SH-SY5Y (cell line): ENCODE measurements around the gene KLF13.

Experiments used
- GATA2 ChIP-seq: IDR thresholded peaks from 2 replicates; pipeline ENCODE4 v1.6.1; 2011; ENCODE audit warnings: mild to moderate bottlenecking, low read depth, low read length
- GATA3 ChIP-seq: IDR thresholded peaks from 2 replicates; pipeline ENCODE4 v1.6.1; 2011; ENCODE audit warnings: low read depth, mild to moderate bottlenecking, low read length, moderate library complexity

The KLF13 gene

DNA sequence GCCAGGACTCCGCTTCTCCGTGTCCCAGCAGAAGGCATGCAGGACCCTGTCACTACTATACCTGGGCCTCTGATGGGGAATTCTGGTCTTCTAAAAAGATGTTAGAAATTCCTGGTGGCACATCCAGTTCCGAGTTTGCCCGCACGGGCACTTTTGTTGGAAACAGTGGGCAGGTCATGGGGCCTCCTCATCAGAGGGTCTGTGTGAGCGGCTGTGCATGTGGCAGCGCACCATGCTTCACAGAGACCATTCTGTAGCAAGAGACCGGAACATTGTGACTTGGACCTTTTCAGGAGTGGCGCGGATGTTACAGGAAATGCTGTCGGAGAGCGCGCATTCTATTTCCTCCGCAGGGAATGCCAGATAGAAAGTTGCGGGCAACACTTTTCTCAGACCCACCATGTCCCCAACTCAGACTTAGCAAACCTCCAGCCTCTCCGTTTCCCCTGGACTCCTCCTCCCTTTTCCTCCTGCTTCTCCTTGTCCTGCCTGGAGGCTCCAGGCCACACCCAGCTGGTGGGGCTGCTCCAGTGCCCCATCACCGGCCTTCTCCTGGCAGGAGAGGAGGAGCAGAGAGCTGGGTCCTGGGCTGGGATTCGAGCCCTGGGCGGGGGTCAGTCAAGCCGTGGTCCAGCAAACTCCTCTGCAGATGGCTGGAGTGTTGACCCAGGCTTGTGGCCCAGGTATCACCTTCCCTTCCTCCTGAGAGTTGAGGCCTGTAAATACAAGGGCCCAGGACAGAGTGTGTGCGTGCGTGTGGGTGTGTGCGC, 46.6 kb downstream of the KLF13 start:
- TF ChIP-seq GATA3 = no peak

DNA sequence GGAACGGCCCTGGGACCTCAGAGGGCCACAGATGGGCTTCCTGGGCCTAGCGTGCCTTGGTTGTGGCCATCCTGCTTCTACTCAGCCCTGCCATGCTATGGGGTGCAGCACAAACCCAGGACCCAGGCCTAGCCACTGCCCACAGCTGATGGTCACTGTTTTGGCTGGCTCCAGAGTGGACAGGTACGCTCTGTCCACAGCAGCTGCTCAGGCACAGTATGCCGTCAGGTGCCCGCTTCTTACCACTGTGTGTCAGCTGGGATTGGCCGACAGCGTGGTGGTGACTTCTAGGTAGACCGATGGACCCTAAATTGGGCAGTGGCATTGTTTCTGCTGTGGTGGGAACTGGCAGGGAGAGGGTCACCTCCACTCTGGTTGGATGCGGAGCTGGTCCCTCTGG, 47.3 kb downstream of the KLF13 start:
- TF ChIP-seq GATA3 (no peak), GATA2 (no peak)

DNA sequence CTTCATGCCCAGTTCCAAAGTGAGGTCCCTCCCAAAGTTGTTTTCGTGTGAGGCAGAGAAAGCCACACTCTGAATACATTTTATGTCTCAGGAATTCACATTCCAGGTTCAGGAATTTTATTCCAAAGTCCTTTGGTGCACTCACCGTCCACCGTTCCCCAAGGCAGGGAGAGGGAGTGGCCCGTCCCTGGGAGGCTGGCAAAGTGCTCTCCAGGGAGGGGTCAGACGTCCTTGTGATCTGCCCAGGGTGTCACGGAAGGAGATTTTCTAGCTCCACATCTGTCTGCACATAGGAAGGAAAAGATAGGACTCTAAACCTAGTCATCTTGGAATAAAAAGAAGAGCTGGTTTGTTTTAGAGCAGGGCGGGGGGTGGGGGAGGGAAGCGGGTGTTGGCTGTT, 47.9 kb downstream of the KLF13 start:
- TF ChIP-seq GATA3 = no peak
- TF ChIP-seq GATA2 = no peak

DNA sequence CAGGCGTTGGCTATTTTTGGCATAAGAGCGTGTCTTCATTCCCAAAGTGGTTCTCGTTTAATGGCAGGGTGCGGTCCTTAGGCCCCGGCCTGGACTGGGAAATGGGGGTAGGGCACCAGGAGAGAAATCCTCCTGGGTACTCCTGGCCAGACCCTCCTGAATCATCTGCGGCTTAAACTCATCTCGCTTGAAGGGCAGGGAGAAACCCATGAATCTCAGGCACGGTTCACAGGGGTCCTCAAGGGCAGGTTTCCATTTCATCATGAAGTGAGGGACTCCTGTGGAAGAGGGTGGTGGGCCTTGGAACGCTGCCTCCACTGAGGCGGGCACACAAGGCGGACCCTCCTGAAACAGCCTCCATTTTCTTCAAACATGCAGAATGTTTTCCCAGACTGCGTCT, 48.4 kb downstream of the KLF13 start:
- TF ChIP-seq GATA2 = no peak
- TF ChIP-seq GATA3 = no peak

DNA sequence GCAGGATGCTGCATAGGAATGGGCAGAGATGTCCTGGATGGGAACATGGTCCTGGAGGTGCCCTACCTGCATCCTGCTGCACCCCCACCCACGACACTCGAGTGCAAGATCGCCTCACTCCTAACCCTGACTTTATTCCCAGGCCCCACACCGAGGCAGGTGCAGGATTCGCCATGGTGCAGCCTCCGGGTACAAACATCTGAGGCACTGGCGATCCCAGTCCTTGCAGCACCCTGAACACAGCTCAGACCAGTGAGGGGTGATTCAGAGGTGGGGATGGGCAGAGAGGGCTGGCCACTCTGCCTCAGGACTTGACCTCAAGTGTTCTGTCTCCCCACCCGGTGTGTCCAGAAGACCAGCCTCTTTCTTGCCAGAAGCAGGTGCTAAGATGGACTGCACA, 49.1 kb downstream of the KLF13 start:
- TF ChIP-seq GATA2 = no peak
- TF ChIP-seq GATA3 = no peak

DNA sequence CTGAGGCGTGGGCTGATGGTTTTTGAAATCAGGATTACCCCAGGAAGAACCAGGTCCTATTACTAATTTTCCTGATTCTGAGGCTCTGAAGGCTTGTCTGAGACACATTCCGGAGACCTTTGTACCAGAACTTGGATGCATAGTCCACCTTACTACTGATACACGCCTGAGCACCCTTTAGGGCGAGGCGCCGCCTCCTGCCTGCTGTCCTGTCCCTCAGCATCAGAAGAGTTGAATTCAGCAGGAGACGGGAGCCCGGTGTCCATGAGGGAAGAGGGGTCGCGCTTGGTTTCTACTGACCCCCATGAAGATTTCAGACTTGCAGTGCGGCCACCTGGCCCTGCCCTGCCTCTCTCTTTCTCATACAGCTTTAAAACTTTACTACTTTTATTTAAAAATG, 49.9 kb downstream of the KLF13 start:
- TF ChIP-seq GATA2 = no peak
- TF ChIP-seq GATA3 = no peak

DNA sequence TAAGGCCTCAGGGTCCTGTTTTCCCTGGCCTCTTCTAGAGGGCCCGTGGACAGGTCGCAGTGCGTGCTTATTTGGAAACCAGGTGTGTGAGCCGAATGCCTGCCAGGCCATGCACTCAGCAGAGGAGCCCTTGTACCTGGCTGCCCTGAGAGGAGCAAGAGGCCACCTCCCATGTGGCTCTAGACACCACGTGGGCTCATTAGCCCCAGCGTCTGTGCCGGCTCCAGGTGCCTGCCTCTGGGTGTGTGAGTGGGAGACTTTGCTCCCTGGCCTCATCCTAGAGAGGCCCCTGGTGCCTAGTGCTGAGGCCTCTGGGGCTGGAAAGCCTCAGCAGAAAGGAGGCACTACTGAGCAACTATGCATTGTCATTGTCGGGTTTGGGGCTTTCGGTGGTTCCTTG, 50.4 kb downstream of the KLF13 start:
- no peak for TF ChIP-seq GATA3
- no peak for TF ChIP-seq GATA2

DNA sequence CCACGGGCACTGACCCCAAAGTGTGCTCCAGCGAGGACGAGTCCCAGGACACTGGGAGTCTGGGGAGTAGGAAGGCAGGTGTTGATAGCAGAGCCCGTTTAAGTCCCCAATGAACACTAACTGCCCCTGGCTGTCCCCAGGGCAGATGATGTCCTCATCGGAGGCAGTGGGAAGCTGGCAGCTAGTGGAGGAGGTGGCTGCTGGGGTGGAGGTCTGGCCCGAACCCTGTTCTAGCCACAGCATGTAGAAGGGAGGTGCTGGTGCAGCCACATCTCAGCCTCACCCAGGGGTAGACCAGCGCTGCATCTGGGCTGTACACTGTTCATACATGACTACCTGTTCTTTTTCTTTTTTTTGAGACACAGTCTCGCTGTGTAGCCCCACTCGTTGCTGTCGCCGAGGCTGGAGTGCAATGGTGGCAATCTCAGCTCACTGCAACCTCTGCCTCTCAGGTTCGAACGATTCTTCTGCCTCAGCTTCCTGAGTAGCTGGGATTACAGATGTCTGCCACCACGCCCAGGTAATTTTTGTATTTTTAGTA, 51.8 kb downstream of the KLF13 start:
- no peak for TF ChIP-seq GATA2
- no peak for TF ChIP-seq GATA3

DNA sequence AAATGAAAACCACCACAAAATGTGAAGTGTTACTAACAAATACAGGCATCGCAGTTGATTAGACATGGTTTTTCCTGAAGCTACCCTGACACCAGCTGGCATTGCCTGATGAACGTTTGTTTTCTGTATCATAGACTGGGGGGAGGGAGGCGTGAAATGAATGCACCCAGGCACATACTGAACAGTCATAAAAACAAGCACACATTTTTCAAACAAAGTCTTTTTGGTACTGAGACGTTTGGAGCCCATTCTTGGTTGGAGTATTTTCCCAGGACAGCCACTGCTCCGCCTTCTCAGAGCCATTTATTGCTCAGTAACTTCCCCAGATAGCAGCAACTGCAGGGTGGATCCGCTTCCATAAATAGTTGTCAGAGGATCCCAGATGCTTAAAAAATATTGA, 52.4 kb downstream of the KLF13 start:
- no peak for TF ChIP-seq GATA3
- no peak for TF ChIP-seq GATA2

DNA sequence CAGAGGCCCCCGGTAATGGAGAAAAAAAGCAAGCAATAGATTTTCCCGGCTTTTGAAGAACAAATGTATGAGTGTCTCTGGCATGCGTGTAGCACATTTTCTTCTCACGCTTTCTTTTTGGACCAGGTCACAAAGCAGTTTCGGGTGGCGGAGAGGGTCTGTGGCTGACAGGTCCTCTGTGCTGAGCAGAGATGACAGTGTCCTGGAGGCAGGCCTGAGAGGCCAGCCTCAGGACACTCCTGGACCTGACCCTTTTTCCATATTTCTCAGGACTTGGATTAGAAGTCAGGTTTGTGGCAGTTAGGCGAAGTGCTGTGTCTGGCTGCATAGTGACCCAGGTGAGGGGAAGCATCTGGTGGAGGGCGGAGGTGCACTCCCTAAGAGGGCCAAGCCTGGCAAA, 52.9 kb downstream of the KLF13 start:
- no peak for TF ChIP-seq GATA3
- no peak for TF ChIP-seq GATA2

DNA sequence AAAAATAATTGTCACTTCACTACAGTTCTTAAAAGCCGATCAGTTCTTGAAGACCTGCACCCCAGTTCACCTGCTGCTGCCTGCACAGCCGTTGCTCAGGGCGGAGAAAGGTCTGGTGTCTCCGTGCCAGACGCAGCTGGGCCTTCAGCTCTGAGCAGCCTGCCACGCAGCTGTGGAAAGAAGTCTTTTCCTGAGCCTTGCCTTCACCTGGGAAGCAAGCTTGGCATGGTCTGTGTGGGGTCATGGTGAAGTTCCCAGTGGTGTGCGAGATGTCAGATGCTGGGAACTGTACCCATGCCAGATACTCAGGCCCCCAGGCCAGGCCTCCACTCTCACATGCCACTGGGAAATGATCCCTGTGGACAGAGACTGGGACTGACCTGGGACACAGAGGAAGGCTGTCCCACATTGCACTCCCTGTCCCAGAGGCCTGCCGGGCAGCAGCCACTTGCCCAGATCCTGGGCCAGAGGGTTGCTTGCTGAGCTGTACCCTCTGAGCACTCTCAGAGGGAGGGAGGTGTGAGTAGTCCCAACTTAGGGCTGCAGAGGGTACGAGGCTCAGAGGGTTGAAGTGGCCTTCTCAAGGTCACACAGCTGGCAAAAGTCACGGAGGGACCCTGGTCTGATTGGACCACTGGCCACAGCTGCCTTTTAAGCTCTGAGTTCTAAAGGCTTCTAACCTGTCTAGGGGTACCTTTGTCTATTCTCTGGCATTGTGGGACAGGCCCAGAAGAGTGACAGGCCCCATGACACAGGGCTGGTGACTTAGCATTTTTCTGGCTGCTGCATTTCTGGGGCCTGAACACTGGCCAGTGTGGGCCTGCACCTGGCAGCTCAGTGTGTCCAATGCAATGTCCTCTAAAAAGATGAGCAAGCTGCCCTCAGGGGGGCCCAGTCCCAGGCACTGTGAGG, 55.4 kb downstream of the KLF13 start:
- TF ChIP-seq GATA3 = no peak
- no peak for TF ChIP-seq GATA2

DNA sequence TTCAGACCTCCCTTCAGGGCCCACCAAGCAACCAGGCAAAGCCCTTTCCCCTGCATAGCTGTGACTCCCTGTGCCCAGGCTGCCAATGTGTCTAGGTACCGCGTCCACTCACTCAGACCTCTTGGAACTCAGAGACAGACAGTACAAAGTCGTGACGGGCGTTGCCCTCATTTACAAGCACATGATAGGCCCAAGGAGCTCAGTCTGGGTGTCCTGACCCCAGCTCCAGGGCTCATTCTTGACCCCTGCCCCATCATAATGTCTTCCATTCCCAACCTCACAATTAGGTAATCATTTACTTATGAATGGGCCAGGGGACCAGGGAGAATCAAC, 56.0 kb downstream of the KLF13 start:
- TF ChIP-seq GATA3 (no peak), GATA2 (no peak)

DNA sequence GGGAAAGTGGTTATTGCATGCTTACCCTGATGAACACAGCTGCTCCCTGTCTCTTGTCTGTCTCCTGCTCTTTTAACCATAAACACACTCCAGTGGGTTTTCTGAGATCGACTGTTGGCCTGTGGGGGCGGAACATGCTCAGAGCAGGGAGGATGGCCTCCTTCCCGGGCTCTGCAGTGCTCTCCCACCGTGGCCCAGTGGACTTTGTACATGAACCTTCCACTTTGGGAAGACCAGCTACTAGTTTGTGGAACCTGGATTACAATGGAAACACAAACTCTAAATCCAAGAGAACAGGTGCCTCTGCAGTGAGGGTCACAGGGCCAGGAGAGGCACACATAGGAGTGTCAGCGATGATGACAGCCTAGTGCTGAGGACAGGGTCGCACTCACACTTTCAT, 56.5 kb downstream of the KLF13 start:
- TF ChIP-seq GATA2 (no peak), GATA3 (no peak)

DNA sequence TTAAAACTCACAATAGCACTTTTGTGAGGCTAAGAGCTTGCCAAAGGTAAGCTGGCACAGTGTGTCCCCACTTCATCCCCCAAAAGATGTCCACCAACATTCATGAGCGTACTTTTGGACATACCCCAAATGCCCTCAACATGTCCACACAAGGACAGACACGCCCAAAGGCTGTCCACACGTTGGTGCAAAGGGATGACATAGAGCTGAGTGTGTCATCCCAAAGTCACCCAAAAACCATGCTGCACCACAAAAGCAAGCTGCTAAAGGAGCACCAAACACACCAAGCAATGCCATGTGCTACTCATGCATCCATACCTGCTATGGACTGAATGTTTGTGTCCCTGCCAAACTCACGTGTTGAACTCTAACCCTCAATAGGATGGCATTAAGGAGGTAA, 57.9 kb downstream of the KLF13 start:
- TF ChIP-seq GATA2 (no peak), GATA3 (no peak)

DNA sequence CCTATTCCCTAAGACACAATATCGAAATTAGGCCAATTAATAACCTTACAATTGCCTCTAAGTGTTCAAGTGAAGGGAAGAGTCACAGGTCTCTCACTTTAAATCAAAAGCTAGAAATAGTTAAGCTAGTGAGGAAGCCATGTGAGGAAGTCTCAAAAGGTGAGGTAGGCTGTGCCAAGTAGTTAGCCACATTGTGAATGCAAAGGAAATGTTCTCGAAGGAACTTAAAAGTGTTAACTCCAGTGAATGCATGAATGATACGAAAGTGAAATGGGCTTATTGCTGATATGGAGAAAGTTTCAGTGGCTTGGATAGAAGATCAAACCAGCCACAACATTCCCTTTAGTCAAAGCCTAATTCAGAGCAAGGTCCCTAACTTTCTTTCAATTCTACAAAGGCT, 59.1 kb downstream of the KLF13 start:
- no peak for TF ChIP-seq GATA2
- no peak for TF ChIP-seq GATA3
